GM23338 (cell line): ENCODE results near the gene HMCN2. TPM values are rescaled to one million over a fixed set of nuclear protein-coding genes. Genes with fewer than 3 reads are reported as not detected.

Source experiments
- ATAC-seq: fragments of 200-7000 bp; cut with Tn5 transposase; 3 replicates; pipeline ENCODE4 v1.9.1; 2020
- DNase-seq: peaks from one replicate; pipeline ENCODE4 v3.0.0-alpha.2; 2015; ENCODE audit warnings: low spot score
- H2AFZ ChIP-seq: fragments of 200-600 bp; sonication (generic); 2 replicates; pipeline ENCODE4 v1.8.0; 2016; ENCODE audit warnings: antibody characterized with exemption, mild to moderate bottlenecking, moderate library complexity
- H3F3A ChIP-seq: fragments of 200-600 bp; sonication (generic); replicated peaks from 2 replicates; pipeline ENCODE4 v1.8.0; 2017; ENCODE audit warnings: antibody characterized with exemption, mixed run types, low read depth
- H3K27ac ChIP-seq: fragments of 200-600 bp; sonication (generic); 2 replicates; pipeline ENCODE4 v1.6.1; 2016; ENCODE audit warnings: low read depth
- H3K27me3 ChIP-seq: fragments of 200-600 bp; sonication (generic); 2 replicates; pipeline ENCODE4 v1.8.0; 2016; ENCODE audit warnings: mild to moderate bottlenecking, mixed run types, moderate library complexity; ENCODE audit not compliant: insufficient read depth
- H3K36me3 ChIP-seq: fragments of 200-600 bp; sonication (generic); 2 replicates; pipeline ENCODE4 v1.8.0; 2016; ENCODE audit warnings: mild to moderate bottlenecking; ENCODE audit not compliant: insufficient read depth
- H3K4me1 ChIP-seq: fragments of 200-600 bp; sonication (generic); 2 replicates; pipeline ENCODE4 v1.8.0; 2016; ENCODE audit warnings: mild to moderate bottlenecking, moderate library complexity; ENCODE audit not compliant: insufficient read depth
- H3K4me2 ChIP-seq: fragments of 200-600 bp; sonication (generic); 2 replicates; pipeline ENCODE4 v1.7.1; 2017; ENCODE audit warnings: mixed run types
- H3K4me3 ChIP-seq: fragments of 200-600 bp; sonication (generic); 2 replicates; pipeline ENCODE4 v1.6.1; 2016; ENCODE audit warnings: mixed run types
- H3K79me2 ChIP-seq: fragments of 200-600 bp; sonication (generic); replicated peaks from 2 replicates; pipeline ENCODE4 v1.8.0; 2017; ENCODE audit warnings: mild to moderate bottlenecking; ENCODE audit not compliant: insufficient read depth
- H3K9me2 ChIP-seq: fragments of 200-600 bp; sonication (generic); 2 replicates; pipeline ENCODE4 v1.8.0; 2017; ENCODE audit not compliant: insufficient read depth
- H4K20me1 ChIP-seq: fragments of 200-600 bp; sonication (generic); replicated peaks from 2 replicates; pipeline ENCODE4 v1.8.0; 2017; ENCODE audit warnings: mild to moderate bottlenecking; ENCODE audit not compliant: insufficient read depth
- H3K27ac Mint-ChIP-seq: 2 replicates; pipeline ENCODE4 v1.8.0; 2020; ENCODE audit warnings: inconsistent platforms, mild to moderate bottlenecking, moderate library complexity, mixed read lengths
- H3K27me3 Mint-ChIP-seq: 3 replicates; pipeline ENCODE4 v1.8.0; 2022; ENCODE audit warnings: low read depth, mild to moderate bottlenecking, moderate library complexity, mixed read lengths, inconsistent platforms; ENCODE audit not compliant: insufficient read depth, poor library complexity
- H3K36me3 Mint-ChIP-seq: 3 replicates; pipeline ENCODE4 v1.8.0; 2021; ENCODE audit warnings: low read depth, mild to moderate bottlenecking, inconsistent platforms, moderate library complexity, mixed read lengths
- H3K4me1 Mint-ChIP-seq: 3 replicates; pipeline ENCODE4 v1.8.0; 2020; ENCODE audit warnings: mild to moderate bottlenecking, inconsistent platforms, mixed read lengths
- H3K4me3 Mint-ChIP-seq: 3 replicates; pipeline ENCODE4 v1.8.0; 2021; ENCODE audit warnings: moderate library complexity, mild to moderate bottlenecking, inconsistent platforms, mixed read lengths
- H3K9me3 Mint-ChIP-seq: 3 replicates; pipeline ENCODE4 v1.8.0; 2020; ENCODE audit warnings: moderate library complexity, mild to moderate bottlenecking, inconsistent platforms, mixed read lengths
- CREB1 ChIP-seq: fragments of 250-450 bp; sonication (Bioruptor Pico); IDR thresholded peaks from 2 replicates; pipeline ENCODE4 v1.5.0; 2020; ENCODE audit warnings: low read depth, mild to moderate bottlenecking, moderate library complexity
- EZH2phosphoT487 ChIP-seq: fragments of 200-600 bp; sonication (generic); IDR thresholded peaks from one replicate; pipeline ENCODE4 v1.8.1; 2018; ENCODE audit warnings: antibody characterized with exemption; ENCODE audit not compliant: unreplicated experiment
- POLR2AphosphoS5 ChIP-seq: IDR thresholded peaks from 2 replicates; pipeline ENCODE4 v1.6.1; 2016; ENCODE audit warnings: antibody characterized with exemption, low read depth
- STAT1 ChIP-seq: IDR thresholded peaks from one replicate; pipeline ENCODE4 v1.6.1; 2016; ENCODE audit warnings: antibody characterized with exemption; ENCODE audit not compliant: unreplicated experiment
- ZNF114 ChIP-seq: fragments of 250-450 bp; sonication (Bioruptor Pico); IDR thresholded peaks from 2 replicates; pipeline ENCODE4 v1.5.0; 2020; ENCODE audit warnings: mild to moderate bottlenecking, moderate library complexity
- polyA plus RNA-seq: library from polyadenylated mRNA; unstranded; fragments of >200 nt; fragmentation: Nextera tagmentation; extraction: Ambion mirVana; gene quantifications from 2 replicates; pipeline ENCODE4 v1.2.1, GENCODE V29; 2016
- total RNA-seq: library from RNA; depleted of rRNA; stranded (reverse); fragments of >200 nt; shearing (Covaris generic); gene quantifications from 2 replicates; pipeline ENCODE4 v1.2.3, GENCODE V29; 2014
- TF ChIP-seq, protein P1 (sequence below): IDR thresholded peaks from one replicate; pipeline ENCODE4 v1.6.1; 2018; ENCODE audit warnings: antibody characterized with exemption; ENCODE audit not compliant: unreplicated experiment
- TF ChIP-seq, protein P2 (sequence below): fragments of 250-450 bp; sonication (Bioruptor Pico); IDR thresholded peaks from 2 replicates; pipeline ENCODE4 v1.5.0; 2020; ENCODE audit warnings: mild to moderate bottlenecking, moderate library complexity
- TF ChIP-seq, protein P3 (sequence below), 2 experiments: fragments of 200-600 bp in 1 of 2; sonication (generic) in 1 of 2; conservative IDR thresholded peaks; 2 replicates each; pipeline versions ENCODE4 v1.5.1 to v1.6.1; 2016 to 2017; ENCODE audit warnings: antibody characterized with exemption in 2 of 2, low read depth in 2 of 2, mild to moderate bottlenecking in 2 of 2, moderate library complexity in 1 of 2
- TF ChIP-seq, protein P4 (sequence below): IDR thresholded peaks from 2 replicates; pipeline ENCODE4 v1.6.1; 2016; ENCODE audit warnings: antibody characterized with exemption

The HMCN2 gene
- total and polyA plus RNA-seq, 2 experiments from 2014 or later: 1.3 to 4.7 TPM

DNA sequence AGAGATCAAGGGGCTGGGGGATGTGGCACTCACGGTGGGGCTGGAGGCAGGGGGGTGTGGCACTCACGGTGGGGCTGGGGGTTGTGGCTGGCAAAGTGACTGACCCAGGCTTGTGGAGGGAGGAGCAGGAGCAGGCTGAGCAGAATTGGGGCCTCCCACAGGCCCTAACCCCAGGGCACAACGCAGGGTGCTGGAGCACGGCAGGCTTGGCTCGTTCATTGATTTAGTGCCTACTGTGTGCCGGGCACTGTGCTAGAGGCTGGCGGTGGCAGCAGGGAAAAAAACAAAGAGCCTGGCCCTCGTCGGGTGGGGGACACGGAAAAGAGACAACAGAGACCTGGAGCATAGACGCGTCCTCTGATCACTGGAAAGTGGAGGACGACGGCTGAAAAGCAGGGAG, 80.9 kb downstream of the HMCN2 start:
- no peaks in the 10 kb centered on the region for H3K36me3 Mint-ChIP-seq

More for the DNA sequence above, 80.9 kb downstream of the HMCN2 start:
- H3K79me2 ChIP-seq: no peaks in the 10 kb centered on the region
- no peaks in the 10 kb centered on the region for H3K27me3 Mint-ChIP-seq
- H3K4me1 ChIP-seq: no peaks in the 10 kb centered on the region
- H3K27me3 ChIP-seq: no peaks in the 10 kb centered on the region
- H3F3A ChIP-seq: peaks cover 10% of the 10 kb centered on the region; the same call in 1 of the 2 replicates
- H3K27ac Mint-ChIP-seq: peak overlapping the region; percentile 42; the same call in 1 of the 2 replicates
- H4K20me1 ChIP-seq: no peaks in the 10 kb centered on the region
- no peak overlapping the region for H3K4me2 ChIP-seq
- peaks cover 8% of the 10 kb centered on the region; the same call in 1 of the 3 replicates for H3K4me1 Mint-ChIP-seq
- DNase-seq (no peak), ATAC-seq (no peak; the same call in 2 of the 3 replicates)
- TF ChIP-seq POLR2AphosphoS5 (no peak), CREB1 (CRISPR knock-in tag) (no peak), STAT1 (no peak), EZH2phosphoT487 (no peak), ZNF114 (no peak)
- TF ChIP-seq, protein P1, sequence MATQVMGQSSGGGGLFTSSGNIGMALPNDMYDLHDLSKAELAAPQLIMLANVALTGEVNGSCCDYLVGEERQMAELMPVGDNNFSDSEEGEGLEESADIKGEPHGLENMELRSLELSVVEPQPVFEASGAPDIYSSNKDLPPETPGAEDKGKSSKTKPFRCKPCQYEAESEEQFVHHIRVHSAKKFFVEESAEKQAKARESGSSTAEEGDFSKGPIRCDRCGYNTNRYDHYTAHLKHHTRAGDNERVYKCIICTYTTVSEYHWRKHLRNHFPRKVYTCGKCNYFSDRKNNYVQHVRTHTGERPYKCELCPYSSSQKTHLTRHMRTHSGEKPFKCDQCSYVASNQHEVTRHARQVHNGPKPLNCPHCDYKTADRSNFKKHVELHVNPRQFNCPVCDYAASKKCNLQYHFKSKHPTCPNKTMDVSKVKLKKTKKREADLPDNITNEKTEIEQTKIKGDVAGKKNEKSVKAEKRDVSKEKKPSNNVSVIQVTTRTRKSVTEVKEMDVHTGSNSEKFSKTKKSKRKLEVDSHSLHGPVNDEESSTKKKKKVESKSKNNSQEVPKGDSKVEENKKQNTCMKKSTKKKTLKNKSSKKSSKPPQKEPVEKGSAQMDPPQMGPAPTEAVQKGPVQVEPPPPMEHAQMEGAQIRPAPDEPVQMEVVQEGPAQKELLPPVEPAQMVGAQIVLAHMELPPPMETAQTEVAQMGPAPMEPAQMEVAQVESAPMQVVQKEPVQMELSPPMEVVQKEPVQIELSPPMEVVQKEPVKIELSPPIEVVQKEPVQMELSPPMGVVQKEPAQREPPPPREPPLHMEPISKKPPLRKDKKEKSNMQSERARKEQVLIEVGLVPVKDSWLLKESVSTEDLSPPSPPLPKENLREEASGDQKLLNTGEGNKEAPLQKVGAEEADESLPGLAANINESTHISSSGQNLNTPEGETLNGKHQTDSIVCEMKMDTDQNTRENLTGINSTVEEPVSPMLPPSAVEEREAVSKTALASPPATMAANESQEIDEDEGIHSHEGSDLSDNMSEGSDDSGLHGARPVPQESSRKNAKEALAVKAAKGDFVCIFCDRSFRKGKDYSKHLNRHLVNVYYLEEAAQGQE: no peak
- TF ChIP-seq, protein P2, sequence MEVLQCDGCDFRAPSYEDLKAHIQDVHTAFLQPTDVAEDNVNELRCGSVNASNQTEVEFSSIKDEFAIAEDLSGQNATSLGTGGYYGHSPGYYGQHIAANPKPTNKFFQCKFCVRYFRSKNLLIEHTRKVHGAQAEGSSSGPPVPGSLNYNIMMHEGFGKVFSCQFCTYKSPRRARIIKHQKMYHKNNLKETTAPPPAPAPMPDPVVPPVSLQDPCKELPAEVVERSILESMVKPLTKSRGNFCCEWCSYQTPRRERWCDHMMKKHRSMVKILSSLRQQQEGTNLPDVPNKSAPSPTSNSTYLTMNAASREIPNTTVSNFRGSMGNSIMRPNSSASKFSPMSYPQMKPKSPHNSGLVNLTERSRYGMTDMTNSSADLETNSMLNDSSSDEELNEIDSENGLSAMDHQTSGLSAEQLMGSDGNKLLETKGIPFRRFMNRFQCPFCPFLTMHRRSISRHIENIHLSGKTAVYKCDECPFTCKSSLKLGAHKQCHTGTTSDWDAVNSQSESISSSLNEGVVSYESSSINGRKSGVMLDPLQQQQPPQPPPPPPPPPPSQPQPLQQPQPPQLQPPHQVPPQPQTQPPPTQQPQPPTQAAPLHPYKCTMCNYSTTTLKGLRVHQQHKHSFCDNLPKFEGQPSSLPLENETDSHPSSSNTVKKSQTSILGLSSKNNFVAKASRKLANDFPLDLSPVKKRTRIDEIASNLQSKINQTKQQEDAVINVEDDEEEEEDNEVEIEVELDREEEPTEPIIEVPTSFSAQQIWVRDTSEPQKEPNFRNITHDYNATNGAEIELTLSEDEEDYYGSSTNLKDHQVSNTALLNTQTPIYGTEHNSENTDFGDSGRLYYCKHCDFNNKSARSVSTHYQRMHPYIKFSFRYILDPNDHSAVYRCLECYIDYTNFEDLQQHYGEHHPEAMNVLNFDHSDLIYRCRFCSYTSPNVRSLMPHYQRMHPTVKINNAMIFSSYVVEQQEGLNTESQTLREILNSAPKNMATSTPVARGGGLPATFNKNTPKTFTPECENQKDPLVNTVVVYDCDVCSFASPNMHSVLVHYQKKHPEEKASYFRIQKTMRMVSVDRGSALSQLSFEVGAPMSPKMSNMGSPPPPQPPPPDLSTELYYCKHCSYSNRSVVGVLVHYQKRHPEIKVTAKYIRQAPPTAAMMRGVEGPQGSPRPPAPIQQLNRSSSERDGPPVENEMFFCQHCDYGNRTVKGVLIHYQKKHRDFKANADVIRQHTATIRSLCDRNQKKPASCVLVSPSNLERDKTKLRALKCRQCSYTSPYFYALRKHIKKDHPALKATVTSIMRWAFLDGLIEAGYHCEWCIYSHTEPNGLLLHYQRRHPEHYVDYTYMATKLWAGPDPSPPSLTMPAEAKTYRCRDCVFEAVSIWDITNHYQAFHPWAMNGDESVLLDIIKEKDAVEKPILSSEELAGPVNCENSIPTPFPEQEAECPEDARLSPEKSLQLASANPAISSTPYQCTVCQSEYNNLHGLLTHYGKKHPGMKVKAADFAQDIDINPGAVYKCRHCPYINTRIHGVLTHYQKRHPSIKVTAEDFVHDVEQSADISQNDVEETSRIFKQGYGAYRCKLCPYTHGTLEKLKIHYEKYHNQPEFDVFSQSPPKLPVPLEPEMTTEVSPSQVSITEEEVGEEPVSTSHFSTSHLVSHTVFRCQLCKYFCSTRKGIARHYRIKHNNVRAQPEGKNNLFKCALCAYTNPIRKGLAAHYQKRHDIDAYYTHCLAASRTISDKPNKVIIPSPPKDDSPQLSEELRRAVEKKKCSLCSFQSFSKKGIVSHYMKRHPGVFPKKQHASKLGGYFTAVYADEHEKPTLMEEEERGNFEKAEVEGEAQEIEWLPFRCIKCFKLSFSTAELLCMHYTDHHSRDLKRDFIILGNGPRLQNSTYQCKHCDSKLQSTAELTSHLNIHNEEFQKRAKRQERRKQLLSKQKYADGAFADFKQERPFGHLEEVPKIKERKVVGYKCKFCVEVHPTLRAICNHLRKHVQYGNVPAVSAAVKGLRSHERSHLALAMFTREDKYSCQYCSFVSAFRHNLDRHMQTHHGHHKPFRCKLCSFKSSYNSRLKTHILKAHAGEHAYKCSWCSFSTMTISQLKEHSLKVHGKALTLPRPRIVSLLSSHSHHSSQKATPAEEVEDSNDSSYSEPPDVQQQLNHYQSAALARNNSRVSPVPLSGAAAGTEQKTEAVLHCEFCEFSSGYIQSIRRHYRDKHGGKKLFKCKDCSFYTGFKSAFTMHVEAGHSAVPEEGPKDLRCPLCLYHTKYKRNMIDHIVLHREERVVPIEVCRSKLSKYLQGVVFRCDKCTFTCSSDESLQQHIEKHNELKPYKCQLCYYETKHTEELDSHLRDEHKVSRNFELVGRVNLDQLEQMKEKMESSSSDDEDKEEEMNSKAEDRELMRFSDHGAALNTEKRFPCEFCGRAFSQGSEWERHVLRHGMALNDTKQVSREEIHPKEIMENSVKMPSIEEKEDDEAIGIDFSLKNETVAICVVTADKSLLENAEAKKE (CRISPR knock-in tag): no peak
- TF ChIP-seq, protein P3, sequence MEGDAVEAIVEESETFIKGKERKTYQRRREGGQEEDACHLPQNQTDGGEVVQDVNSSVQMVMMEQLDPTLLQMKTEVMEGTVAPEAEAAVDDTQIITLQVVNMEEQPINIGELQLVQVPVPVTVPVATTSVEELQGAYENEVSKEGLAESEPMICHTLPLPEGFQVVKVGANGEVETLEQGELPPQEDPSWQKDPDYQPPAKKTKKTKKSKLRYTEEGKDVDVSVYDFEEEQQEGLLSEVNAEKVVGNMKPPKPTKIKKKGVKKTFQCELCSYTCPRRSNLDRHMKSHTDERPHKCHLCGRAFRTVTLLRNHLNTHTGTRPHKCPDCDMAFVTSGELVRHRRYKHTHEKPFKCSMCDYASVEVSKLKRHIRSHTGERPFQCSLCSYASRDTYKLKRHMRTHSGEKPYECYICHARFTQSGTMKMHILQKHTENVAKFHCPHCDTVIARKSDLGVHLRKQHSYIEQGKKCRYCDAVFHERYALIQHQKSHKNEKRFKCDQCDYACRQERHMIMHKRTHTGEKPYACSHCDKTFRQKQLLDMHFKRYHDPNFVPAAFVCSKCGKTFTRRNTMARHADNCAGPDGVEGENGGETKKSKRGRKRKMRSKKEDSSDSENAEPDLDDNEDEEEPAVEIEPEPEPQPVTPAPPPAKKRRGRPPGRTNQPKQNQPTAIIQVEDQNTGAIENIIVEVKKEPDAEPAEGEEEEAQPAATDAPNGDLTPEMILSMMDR (conservative IDR thresholded peaks at IDR 0.05; ENCODE audit: low read depth in 2 of 2): no peak
- TF ChIP-seq, protein P4, sequence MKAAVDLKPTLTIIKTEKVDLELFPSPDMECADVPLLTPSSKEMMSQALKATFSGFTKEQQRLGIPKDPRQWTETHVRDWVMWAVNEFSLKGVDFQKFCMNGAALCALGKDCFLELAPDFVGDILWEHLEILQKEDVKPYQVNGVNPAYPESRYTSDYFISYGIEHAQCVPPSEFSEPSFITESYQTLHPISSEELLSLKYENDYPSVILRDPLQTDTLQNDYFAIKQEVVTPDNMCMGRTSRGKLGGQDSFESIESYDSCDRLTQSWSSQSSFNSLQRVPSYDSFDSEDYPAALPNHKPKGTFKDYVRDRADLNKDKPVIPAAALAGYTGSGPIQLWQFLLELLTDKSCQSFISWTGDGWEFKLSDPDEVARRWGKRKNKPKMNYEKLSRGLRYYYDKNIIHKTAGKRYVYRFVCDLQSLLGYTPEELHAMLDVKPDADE: no peak
- H3K4me3 Mint-ChIP-seq: no peak overlapping the region
- H3K27ac ChIP-seq: no peak overlapping the region
- H3K9me3 Mint-ChIP-seq: no peaks in the 10 kb centered on the region
- H2AFZ ChIP-seq: no peak overlapping the region
- no peak overlapping the region for H3K4me3 ChIP-seq
- no peaks in the 10 kb centered on the region for H3K9me2 ChIP-seq
- no peaks in the 10 kb centered on the region for H3K36me3 ChIP-seq
